HepG2 (cell line): ENCODE measurements around the gene FRK. TPM values are rescaled to one million over a fixed set of nuclear protein-coding genes. Genes with fewer than 3 reads are reported as not detected.
"Not testable (repeated sequence)": the region's sequence is repeated elsewhere in the genome, so short reads cannot be mapped to it uniquely, and the experiment has no call there.

Experiments
- ATAC-seq: fragments of 200-7000 bp; cut with Tn5 transposase; 3 replicates; pipeline ENCODE4 v1.9.1; 2020; ENCODE audit warnings: mild to moderate bottlenecking, moderate library complexity
- BruUV-seq: library from RNA; stranded (reverse); fragments of 400-500 nt; replicated peaks from 2 replicates; lab custom pipeline; 2021; lab: Mats Ljungman, UMichigan
- CTCF ChIA-PET: fragments of 300-600 bp; formaldehyde crosslinking; extraction: SDS; loops from one replicate; lab custom pipeline; 2021; ENCODE audit warnings: low total read pairs, inconsistent platforms, low intra/inter-chr PET ratio; lab: Yijun Ruan, JAX
- POLR2A ChIA-PET: fragments of 350-600 bp; sonication (Branson Sonifier 250); formaldehyde crosslinking; loops from one replicate; lab custom pipeline; 2020; ENCODE audit warnings: antibody characterized with exemption, inconsistent platforms; lab: Yijun Ruan, JAX
- DNase-seq: peaks from one replicate; pipeline ENCODE4 v3.0.0-alpha.2; 2015; ENCODE audit warnings: low spot score
- FAIRE-seq: peaks from 3 replicates; lab custom pipeline; 2011; peaks lifted over from hg19 to GRCh38; lab: Jason Lieb, UNC
- H2AFZ ChIP-seq: one replicate; pipeline ENCODE4 v1.6.1; 2011; ENCODE audit warnings: low read length, inconsistent platforms
- H3K27ac ChIP-seq: fragments of 300-600 bp; 3 replicates; pipeline ENCODE4 v1.8.0; 2011; ENCODE audit warnings: mixed run types, mild to moderate bottlenecking, mixed read lengths, low read length, inconsistent platforms; ENCODE audit not compliant: insufficient read depth; ENCODE audit errors: extremely low read length
- H3K27me3 ChIP-seq, 2 experiments: fragments of 200-600 bp in 1 of 2; 2 replicates in 1 of 2; 3 replicates in 1 of 2; pipeline versions ENCODE4 v1.6.0 to v1.8.0; 2011; ENCODE audit warnings: low read length in 2 of 2, mild to moderate bottlenecking in 2 of 2, moderate library complexity in 2 of 2, inconsistent platforms in 1 of 2; ENCODE audit not compliant: insufficient read depth in 2 of 2, control insufficient read depth in 1 of 2
- H3K36me3 ChIP-seq, 2 experiments: fragments of 200-600 bp in 1 of 2; replicated peaks in 1 of 2; 2 replicates in 1 of 2; 3 replicates in 1 of 2; pipeline versions ENCODE4 v1.5.1 to v1.8.0; 2011; ENCODE audit warnings: low read length in 2 of 2, inconsistent platforms in 1 of 2; ENCODE audit not compliant: insufficient read depth in 2 of 2, control insufficient read depth in 1 of 2
- H3K4me1 ChIP-seq: 2 replicates; pipeline ENCODE4 v1.5.1; 2012; ENCODE audit warnings: low read length, inconsistent platforms; ENCODE audit not compliant: insufficient read depth
- H3K4me2 ChIP-seq: 2 replicates; pipeline ENCODE4 v1.6.0; 2011; ENCODE audit warnings: low read depth, low read length, inconsistent platforms
- H3K4me3 ChIP-seq, 3 experiments: fragments of 200-600 bp in 1 of 3; sonication (generic), shearing (Covaris generic) in 1 of 3; replicated peaks in 1 of 3; 2 replicates each; pipeline ENCODE4 v1.5.1; 2011 to 2016; ENCODE audit warnings: low read length in 3 of 3, inconsistent platforms in 2 of 3, low read depth in 2 of 3, mild to moderate bottlenecking in 2 of 3, control low read depth in 1 of 3, mixed read lengths in 1 of 3; ENCODE audit not compliant: insufficient read depth in 1 of 3
- H3K79me2 ChIP-seq: one replicate; pipeline ENCODE4 v1.6.1; 2011; ENCODE audit warnings: low read length, inconsistent platforms; ENCODE audit not compliant: insufficient read depth
- H3K9ac ChIP-seq: 2 replicates; pipeline ENCODE4 v1.6.0; 2011; ENCODE audit warnings: mild to moderate bottlenecking, low read depth, low read length, inconsistent platforms; ENCODE audit not compliant: insufficient read depth
- H3K9me3 ChIP-seq: 2 replicates; pipeline ENCODE4 v1.5.1; 2012; ENCODE audit warnings: mild to moderate bottlenecking, low read length
- H4K20me1 ChIP-seq: 2 replicates; pipeline ENCODE4 v1.6.0; 2011; ENCODE audit warnings: inconsistent platforms, mild to moderate bottlenecking, low read length, moderate library complexity; ENCODE audit not compliant: insufficient read depth
- HNRNPL ChIP-seq: fragments of 200-400 bp; formaldehyde crosslinking; IDR thresholded peaks from 2 replicates; pipeline ENCODE4 v1.6.1; 2017; ENCODE audit warnings: mild to moderate bottlenecking, low read depth, low read length
- MAFF ChIP-seq: IDR thresholded peaks from 2 replicates; pipeline ENCODE4 v1.6.1; 2011; ENCODE audit warnings: low read depth, low read length, improper control_type of control experiment
- MAFK ChIP-seq, 2 experiments: IDR thresholded peaks in 1 of 2; conservative IDR thresholded peaks in 1 of 2; 2 replicates each; pipeline ENCODE4 v1.6.1; 2011; ENCODE audit warnings: improper control_type of control experiment in 2 of 2, low read length in 2 of 2
- NR2C2 ChIP-seq: sonication (generic); formaldehyde crosslinking; IDR thresholded peaks from 2 replicates; pipeline ENCODE4 v1.4.0; 2020; ENCODE audit warnings: missing genetic modification reagents, mild to moderate bottlenecking, moderate library complexity, borderline replicate concordance
- ZFP90 ChIP-seq: sonication (generic); formaldehyde crosslinking; IDR thresholded peaks from 2 replicates; pipeline ENCODE4 v1.8.0; 2022; ENCODE audit warnings: missing genetic modification reagents, mild to moderate bottlenecking, inconsistent platforms, borderline replicate concordance
- ZNF234 ChIP-seq: sonication (generic); formaldehyde crosslinking; conservative IDR thresholded peaks from 2 replicates; pipeline ENCODE4 v1.5.1; 2020; ENCODE audit warnings: mild to moderate bottlenecking, missing genetic modification reagents
- WGBS: methylation state at CpG from one replicate; pipeline ENCODE4 v1.1.6; 2017; ENCODE audit warnings: low lambda C conversion rate; 5-methylcytosine and 5-hydroxymethylcytosine counted together
- in situ Hi-C: cut with HindIII; loops from 2 replicates; pipeline ENCODE4 v1.10.0; 2017; ENCODE audit warnings: low pct_unique_long_range_greater_than_20kb; ENCODE audit not compliant: extremely low pct_ligation_motif_present
- intact Hi-C: fragments of 100-400 bp; cut with micrococcal nuclease; formaldehyde crosslinking; loops from one replicate; pipeline ENCODE4 v1.10.0; 2022; ENCODE audit not compliant: unreplicated experiment
- polyA plus RNA-seq, 8 experiments: library from polyadenylated mRNA; depleted of rRNA in 3 of 8; stranded (reverse) in 7 of 8; unstranded in 1 of 8; fragments of >200 nt; fragmentation: Illumina TruSeq in 4 of 8; extraction: Trizol in 4 of 8; gene quantifications; 2 replicates each; pipeline versions ENCODE4 v1.2.1 to v1.2.3, GENCODE V29; 2011 to 2016; ENCODE audit warnings: low read depth in 4 of 8, missing spikeins in 1 of 8, mixed read lengths in 1 of 8; ENCODE audit not compliant: insufficient read depth in 1 of 8
- total RNA-seq, 5 experiments: library from RNA; depleted of rRNA; stranded (reverse); fragments of >200 nt; fragmentation: Illumina TruSeq; extraction: Trizol; gene quantifications; 2 replicates each; pipeline ENCODE4 v1.2.3, GENCODE V29; 2016; ENCODE audit warnings: low read depth in 1 of 5
- TF ChIP-seq, protein P1 (sequence below): sonication (generic); formaldehyde crosslinking; IDR thresholded peaks from 2 replicates; pipeline ENCODE4 v1.8.0; 2022; ENCODE audit warnings: mild to moderate bottlenecking, missing genetic modification reagents, moderate library complexity
- TF ChIP-seq, protein P2 (sequence below): sonication (generic); formaldehyde crosslinking; conservative IDR thresholded peaks from 2 replicates; pipeline ENCODE4 v1.4.0; 2020; ENCODE audit warnings: missing genetic modification reagents
- TF ChIP-seq, protein P3 (sequence below): sonication (generic); formaldehyde crosslinking; IDR thresholded peaks from 2 replicates; pipeline ENCODE4 v1.5.0; 2020; ENCODE audit warnings: missing genetic modification reagents, mild to moderate bottlenecking, borderline replicate concordance
- TF ChIP-seq, protein P4 (sequence below): sonication (generic); formaldehyde crosslinking; IDR thresholded peaks from 2 replicates; pipeline ENCODE4 v1.4.0; 2020; ENCODE audit warnings: mild to moderate bottlenecking, missing genetic modification reagents, borderline replicate concordance

FRK gene
- total and polyA plus RNA-seq, 2 of the 13 experiments (the other 11 are each of a cell fraction or from before 2014, with no cell fraction given), result 1.3 to 2.9 TPM

DNA sequence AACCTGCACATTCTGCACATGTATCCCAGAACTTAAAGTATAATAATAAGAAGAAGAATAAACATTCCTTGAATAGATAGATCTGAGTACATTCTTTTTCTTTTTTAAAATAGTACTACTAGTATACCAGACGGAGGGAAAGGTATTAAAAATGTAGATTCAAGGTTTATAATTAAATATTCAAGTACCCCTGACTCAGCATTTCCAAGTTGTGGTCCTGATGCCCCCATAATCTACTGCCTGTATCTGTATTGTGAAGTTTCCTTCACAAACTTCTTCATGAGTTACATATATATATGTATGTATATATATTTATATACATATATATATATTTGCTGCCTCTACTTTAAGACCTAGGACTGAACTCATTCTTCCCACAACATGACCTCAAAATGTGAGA, 14.0 kb downstream of the FRK start:
- no peak for DNase-seq
- Histone ChIP-seq H3K9ac (no peak overlapping the region), H3K4me1 (peaks cover 27% of the 10 kb centered on the region), H3K9me3 (no peaks in the 10 kb centered on the region), H3K27ac (no peak overlapping the region), H3K79me2 (peaks cover 29% of the 10 kb centered on the region), H3K27me3 (no peaks in the 10 kb centered on the region), H3K4me3 (no peak overlapping the region), H3K4me2 (no peak overlapping the region), H2AFZ (no peak overlapping the region), H3K36me3 (no peaks in the 10 kb centered on the region; a peak in 3 of 5 replicates), H4K20me1 (no peaks in the 10 kb centered on the region)
- intact Hi-C loops, result no loop called here
- in situ Hi-C loops, result no loop called here
- POLR2A ChIA-PET, result interaction anchor here (1.9 kb wide), 1 partner anchor 14 kb away, joined by 11 read pairs; the partner anchor contains the start of gene FRK
- CTCF ChIA-PET, result no interaction called here
- no TSS peak for BruUV-seq
- peak; percentile 89 for TF ChIP-seq MAFF
- no peak for TF ChIP-seq HNRNPL
- TF ChIP-seq, protein P1, sequence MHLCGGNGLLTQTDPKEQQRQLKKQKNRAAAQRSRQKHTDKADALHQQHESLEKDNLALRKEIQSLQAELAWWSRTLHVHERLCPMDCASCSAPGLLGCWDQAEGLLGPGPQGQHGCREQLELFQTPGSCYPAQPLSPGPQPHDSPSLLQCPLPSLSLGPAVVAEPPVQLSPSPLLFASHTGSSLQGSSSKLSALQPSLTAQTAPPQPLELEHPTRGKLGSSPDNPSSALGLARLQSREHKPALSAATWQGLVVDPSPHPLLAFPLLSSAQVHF (CRISPR knock-in tag), result no peak
- peak; percentile 85 to 96 for TF ChIP-seq MAFK (conservative IDR thresholded peaks at IDR 0.05 in 1 of 2, IDR thresholded peaks at IDR 0.05 in 1 of 2; ENCODE audit: low read length in 2 of 2)
- TF ChIP-seq, protein P2, sequence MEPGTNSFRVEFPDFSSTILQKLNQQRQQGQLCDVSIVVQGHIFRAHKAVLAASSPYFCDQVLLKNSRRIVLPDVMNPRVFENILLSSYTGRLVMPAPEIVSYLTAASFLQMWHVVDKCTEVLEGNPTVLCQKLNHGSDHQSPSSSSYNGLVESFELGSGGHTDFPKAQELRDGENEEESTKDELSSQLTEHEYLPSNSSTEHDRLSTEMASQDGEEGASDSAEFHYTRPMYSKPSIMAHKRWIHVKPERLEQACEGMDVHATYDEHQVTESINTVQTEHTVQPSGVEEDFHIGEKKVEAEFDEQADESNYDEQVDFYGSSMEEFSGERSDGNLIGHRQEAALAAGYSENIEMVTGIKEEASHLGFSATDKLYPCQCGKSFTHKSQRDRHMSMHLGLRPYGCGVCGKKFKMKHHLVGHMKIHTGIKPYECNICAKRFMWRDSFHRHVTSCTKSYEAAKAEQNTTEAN (CRISPR knock-in tag), result no peak
- TF ChIP-seq, protein P3, sequence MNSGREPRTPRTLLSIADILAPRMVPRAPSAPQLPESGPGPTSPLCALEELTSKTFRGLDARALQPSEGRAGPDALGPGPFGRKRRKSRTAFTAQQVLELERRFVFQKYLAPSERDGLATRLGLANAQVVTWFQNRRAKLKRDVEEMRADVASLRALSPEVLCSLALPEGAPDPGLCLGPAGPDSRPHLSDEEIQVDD (CRISPR knock-in tag), result no peak
- no peak for TF ChIP-seq NR2C2 (CRISPR knock-in tag)
- TF ChIP-seq, protein P4, sequence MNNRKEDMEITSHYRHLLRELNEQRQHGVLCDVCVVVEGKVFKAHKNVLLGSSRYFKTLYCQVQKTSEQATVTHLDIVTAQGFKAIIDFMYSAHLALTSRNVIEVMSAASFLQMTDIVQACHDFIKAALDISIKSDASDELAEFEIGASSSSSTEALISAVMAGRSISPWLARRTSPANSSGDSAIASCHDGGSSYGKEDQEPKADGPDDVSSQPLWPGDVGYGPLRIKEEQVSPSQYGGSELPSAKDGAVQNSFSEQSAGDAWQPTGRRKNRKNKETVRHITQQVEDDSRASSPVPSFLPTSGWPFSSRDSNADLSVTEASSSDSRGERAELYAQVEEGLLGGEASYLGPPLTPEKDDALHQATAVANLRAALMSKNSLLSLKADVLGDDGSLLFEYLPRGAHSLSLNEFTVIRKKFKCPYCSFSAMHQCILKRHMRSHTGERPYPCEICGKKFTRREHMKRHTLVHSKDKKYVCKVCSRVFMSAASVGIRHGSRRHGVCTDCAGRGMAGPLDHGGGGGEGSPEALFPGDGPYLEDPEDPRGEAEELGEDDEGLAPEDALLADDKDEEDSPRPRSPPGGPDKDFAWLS (CRISPR knock-in tag), result no peak
- TF ChIP-seq ZNF234 (CRISPR knock-in tag), result no peak
- no peak for TF ChIP-seq ZFP90 (CRISPR knock-in tag)
- no peak for ATAC-seq
- no peak for FAIRE-seq
- WGBS, result 0% methylated on average over 1 of the region's 1 CpG

DNA sequence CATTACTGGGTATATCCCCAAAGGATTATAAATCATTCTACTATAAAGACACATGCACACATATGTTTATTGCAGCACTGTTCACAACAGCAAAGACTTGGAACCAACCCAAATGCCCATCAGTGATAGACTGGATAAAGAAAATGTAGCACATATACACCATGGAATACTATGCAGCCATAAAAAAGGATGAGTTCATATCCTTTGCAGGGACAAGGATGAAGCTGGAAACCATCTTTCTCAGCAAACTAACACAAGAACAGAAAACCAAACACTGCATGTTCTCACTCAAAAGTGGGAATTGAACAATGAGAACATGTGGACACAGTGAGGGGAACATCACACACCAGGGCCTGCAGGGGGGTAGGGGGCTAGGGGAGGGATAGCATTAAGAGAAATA, 14.4 kb downstream of the FRK start:
- H3K4me3 ChIP-seq, POLR2A ChIA-PET, H2AFZ ChIP-seq, H3K9me3 ChIP-seq, H3K4me2 ChIP-seq, DNase-seq, in situ Hi-C loops, H3K9ac ChIP-seq, H4K20me1 ChIP-seq, H3K27ac ChIP-seq, H3K36me3 ChIP-seq, FAIRE-seq, H3K27me3 ChIP-seq, intact Hi-C loops, BruUV-seq, ATAC-seq, CTCF ChIA-PET: not testable (repeated sequence)
- H3K79me2 ChIP-seq, result peaks cover 26% of the 10 kb centered on the region
- peaks cover 27% of the 10 kb centered on the region for H3K4me1 ChIP-seq
